ENCODE measurements around the gene EPHB6. TPM values are rescaled to one million over a fixed set of nuclear protein-coding genes. Genes with fewer than 3 reads are reported as not detected.

The EPHB6 gene
- total RNA-seq, 1 donor from 2014 or later, result 4.4 TPM

- Histone ChIP-seq H3K36me3 (no peaks in the 10 kb centered on the region), H3K9me3 (replicated peaks) (no peaks in the 10 kb centered on the region), H3K27me3 (ENCODE audit: low read depth) (peaks cover 72% of the 10 kb centered on the region), H3K27ac (replicated peaks) (no peak overlapping the region), H3K4me1 (no peaks in the 10 kb centered on the region), H3K4me3 (no peak overlapping the region)
- no peak for DNase-seq
- intact Hi-C loops (cut with micrococcal nuclease), result no loop called here
- TF ChIP-seq CTCF (IDR thresholded peaks at IDR 0.05; ENCODE audit: borderline replicate concordance), result no peak
Observed at GRCh38 chr7:142889816-142890215, 34.9 kb downstream of the EPHB6 start.

GRCh38 chr7:142890874-142891485 lies 36.1 kb downstream of the EPHB6 start:
- peaks cover 66% of the 10 kb centered on the region for H3K27me3 ChIP-seq (ENCODE audit: low read depth)
- no peaks in the 10 kb centered on the region for H3K36me3 ChIP-seq
- no peak for DNase-seq
- TF ChIP-seq CTCF (IDR thresholded peaks at IDR 0.05; ENCODE audit: borderline replicate concordance), result no peak
- no peak overlapping the region for H3K27ac ChIP-seq (replicated peaks)
- no peaks in the 10 kb centered on the region for H3K4me1 ChIP-seq
- no peaks in the 10 kb centered on the region for H3K9me3 ChIP-seq (replicated peaks)
- H3K4me3 ChIP-seq, result no peak overlapping the region
- intact Hi-C loops (cut with micrococcal nuclease), result no loop called here

GRCh38 chr7:142891490-142892082 lies 36.7 kb downstream of the EPHB6 start:
- intact Hi-C loops (cut with micrococcal nuclease), result no loop called here
- Histone ChIP-seq H3K4me1 (no peaks in the 10 kb centered on the region), H3K27ac (replicated peaks) (no peak overlapping the region), H3K36me3 (no peaks in the 10 kb centered on the region), H3K9me3 (replicated peaks) (no peaks in the 10 kb centered on the region), H3K4me3 (no peak overlapping the region), H3K27me3 (ENCODE audit: low read depth) (peaks cover 67% of the 10 kb centered on the region)
- no peak for DNase-seq
- TF ChIP-seq CTCF (IDR thresholded peaks at IDR 0.05; ENCODE audit: borderline replicate concordance), result no peak

- peaks cover 66% of the 10 kb centered on the region for H3K27me3 ChIP-seq (ENCODE audit: low read depth)
- H3K27ac ChIP-seq (replicated peaks), result no peak overlapping the region
- DNase-seq, result no peak
- TF ChIP-seq CTCF (IDR thresholded peaks at IDR 0.05; ENCODE audit: borderline replicate concordance), result no peak
- no peaks in the 10 kb centered on the region for H3K36me3 ChIP-seq
- H3K9me3 ChIP-seq (replicated peaks), result no peaks in the 10 kb centered on the region
- intact Hi-C loops (cut with micrococcal nuclease), result no loop called here
- H3K4me1 ChIP-seq, result no peaks in the 10 kb centered on the region
- no peak overlapping the region for H3K4me3 ChIP-seq
Observed at GRCh38 chr7:142892951-142893350, 38.1 kb downstream of the EPHB6 start.

- no peak overlapping the region for H3K4me3 ChIP-seq
Observed at GRCh38 chr7:142894112-142894984, 39.5 kb downstream of the EPHB6 start.

More at GRCh38 chr7:142894112-142894984, 39.5 kb downstream of the EPHB6 start:
- DNase-seq, result no peak
- peaks cover 67% of the 10 kb centered on the region for H3K27me3 ChIP-seq (ENCODE audit: low read depth)
- no peaks in the 10 kb centered on the region for H3K4me1 ChIP-seq
- TF ChIP-seq CTCF (IDR thresholded peaks at IDR 0.05; ENCODE audit: borderline replicate concordance), result no peak
- intact Hi-C loops (cut with micrococcal nuclease), result no loop called here
- H3K9me3 ChIP-seq (replicated peaks), result no peaks in the 10 kb centered on the region
- no peaks in the 10 kb centered on the region for H3K36me3 ChIP-seq
- H3K27ac ChIP-seq (replicated peaks), result no peak overlapping the region

Data from left ventricle myocardium inferior (tissue), 1 donor.